Fibroblast of mammary gland (primary cell): Measurements from ENCODE around the gene KDM2A.

Source experiments
- DNase-seq: peaks from one replicate; pipeline ENCODE4 v3.0.0-alpha.2; 2010; ENCODE audit warnings: low read depth
- H3K4me3 ChIP-seq: 2 replicates; pipeline ENCODE4 v1.5.1; 2011; ENCODE audit warnings: low read depth, mild to moderate bottlenecking, low read length, moderate library complexity; ENCODE audit not compliant: control insufficient read depth
- TF ChIP-seq, protein P1 (sequence below): conservative IDR thresholded peaks from 2 replicates; pipeline ENCODE4 v1.5.1; 2011; ENCODE audit warnings: low read depth, low read length, inconsistent platforms; ENCODE audit not compliant: control insufficient read depth, insufficient read depth

The KDM2A gene

DNA sequence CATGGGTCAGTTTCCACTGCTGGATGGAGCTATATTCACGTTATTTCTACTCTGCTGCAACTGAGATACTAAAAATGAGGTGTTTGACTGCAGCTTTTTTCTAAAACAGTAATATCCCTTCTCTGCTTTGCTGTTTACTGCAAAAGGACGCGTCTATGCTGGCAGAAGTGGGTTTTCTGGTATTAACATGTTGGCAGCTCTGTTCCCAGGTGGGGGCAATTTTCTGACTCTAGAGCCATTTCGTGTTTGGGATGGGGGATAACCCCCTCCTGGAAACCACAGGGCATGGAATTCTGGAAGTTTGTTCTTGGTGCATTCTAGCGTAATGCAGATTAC is 152.1 kb downstream of the KDM2A start:
- TF ChIP-seq, protein P1, sequence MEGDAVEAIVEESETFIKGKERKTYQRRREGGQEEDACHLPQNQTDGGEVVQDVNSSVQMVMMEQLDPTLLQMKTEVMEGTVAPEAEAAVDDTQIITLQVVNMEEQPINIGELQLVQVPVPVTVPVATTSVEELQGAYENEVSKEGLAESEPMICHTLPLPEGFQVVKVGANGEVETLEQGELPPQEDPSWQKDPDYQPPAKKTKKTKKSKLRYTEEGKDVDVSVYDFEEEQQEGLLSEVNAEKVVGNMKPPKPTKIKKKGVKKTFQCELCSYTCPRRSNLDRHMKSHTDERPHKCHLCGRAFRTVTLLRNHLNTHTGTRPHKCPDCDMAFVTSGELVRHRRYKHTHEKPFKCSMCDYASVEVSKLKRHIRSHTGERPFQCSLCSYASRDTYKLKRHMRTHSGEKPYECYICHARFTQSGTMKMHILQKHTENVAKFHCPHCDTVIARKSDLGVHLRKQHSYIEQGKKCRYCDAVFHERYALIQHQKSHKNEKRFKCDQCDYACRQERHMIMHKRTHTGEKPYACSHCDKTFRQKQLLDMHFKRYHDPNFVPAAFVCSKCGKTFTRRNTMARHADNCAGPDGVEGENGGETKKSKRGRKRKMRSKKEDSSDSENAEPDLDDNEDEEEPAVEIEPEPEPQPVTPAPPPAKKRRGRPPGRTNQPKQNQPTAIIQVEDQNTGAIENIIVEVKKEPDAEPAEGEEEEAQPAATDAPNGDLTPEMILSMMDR: no peak
- no peak for DNase-seq
- H3K4me3 ChIP-seq: no peak overlapping the region

DNA sequence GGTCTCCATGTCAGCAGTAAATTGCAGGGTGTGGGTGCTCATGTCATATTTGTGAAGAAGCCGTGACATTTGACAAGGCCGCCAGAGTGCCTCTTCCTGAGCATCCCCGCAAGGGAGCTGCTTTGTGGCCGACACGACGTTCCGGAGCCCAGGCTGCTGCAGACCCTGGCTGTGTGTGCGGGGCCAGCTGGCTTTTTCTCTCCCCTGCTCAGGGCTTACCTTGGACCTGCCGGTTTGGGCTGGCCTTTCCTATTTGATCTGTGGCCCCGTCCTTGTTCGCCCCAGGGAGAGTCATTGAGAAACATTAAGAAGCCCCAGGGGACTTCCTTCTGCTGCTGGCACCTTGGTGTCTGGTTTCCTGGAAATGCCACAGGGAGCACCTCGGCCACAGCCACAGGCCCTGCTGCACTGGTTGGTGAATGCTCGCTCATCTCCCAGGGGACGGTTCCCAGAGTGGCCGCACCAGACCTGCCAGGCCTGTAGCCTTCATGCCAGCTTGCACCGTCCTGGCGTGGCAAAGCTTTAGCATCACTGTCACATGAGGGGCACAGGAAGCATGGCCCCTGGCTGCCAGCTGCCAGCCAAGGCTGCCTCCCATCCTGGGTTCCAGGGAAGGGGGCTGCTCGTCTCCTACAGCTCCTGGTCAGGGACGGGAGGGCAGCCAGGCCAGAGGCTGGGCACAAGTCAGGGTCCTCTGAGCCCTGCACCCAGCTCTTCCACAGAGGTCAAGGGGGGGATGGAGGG is 152.7 kb downstream of the KDM2A start:
- H3K4me3 ChIP-seq: no peak overlapping the region
- TF ChIP-seq, protein P1: no peak
- no peak for DNase-seq

DNA sequence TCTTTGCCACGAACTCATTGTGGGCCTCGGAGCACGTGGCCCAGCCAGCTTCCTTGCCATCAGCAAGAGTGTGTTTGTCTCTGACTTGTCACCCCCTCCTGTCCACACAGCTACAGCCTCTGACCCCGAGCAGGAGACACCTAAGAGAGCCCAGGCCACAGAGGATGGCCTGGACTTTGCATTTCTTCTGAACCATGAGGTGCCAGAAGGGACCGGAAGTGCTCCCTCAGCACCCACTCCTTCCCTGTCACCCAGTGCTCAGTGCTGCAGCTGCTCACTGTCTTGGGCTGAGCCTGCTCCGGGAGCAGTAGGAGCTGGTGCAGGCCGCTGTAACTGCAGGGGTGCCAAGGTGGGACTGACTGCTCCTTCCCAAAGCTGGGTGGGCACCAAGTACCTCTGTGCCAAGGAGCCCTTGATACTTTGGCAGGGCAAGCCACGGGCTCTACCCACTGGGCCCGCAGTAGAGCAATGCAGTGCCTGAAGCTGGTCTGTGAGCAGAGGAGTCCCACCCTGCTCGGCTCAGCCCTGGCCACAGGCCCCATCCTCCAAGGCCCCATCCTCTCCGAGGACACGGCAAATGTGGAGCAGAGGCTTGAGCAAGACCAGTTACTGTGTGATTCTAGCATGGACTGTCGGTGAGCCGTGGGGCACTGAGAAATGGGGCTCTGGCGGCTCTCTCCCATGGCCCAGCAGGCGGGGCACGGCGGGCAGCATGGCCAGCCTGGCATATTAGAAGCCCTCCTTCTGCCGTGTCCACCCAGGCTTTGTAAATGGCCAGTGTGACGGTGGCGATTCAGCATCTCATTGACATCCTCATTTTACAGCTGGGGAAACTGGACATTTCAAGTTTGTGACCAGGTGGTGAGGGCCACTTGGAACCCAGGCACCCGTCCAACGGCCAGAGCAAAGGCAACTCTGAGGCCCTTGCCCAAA is 153.5 kb downstream of the KDM2A start:
- no peak for DNase-seq
- TF ChIP-seq, protein P1: no peak
- no peak overlapping the region for H3K4me3 ChIP-seq

DNA sequence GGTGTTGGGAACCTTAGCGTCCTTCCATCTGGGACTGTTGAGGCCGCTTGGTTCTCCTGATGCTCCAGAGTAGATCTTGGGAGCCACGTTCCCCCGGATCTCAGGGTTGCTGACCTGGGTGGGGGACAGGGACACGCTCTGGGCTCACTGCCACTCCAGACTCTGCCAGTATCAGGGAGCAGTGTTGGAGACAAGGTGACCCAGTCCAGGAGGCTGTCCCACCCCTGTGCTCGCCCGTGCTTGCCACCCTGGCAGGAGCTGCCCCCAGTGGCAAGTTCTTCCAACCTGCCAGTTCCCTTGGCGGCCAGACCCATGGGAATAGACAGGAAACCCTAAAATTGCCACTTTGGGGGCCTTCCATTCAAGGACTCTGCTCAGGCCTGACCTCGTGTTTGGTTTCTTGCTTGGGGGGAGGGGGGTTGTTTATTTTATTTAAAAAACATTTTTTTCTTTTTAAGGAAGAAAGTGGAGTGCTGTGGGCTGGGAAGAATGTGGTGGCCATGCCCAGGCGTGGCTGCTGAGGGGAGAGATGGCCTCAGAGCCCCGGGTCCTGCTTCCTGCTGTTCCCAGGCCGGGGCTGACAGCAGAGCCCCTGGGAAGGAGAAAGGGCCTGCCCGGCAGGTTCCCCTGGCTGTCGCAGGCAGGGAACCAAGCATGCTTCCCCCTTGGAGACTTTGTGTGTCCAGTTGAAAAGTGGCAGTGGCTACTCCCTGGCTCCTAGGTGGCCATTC is 154.4 kb downstream of the KDM2A start:
- H3K4me3 ChIP-seq: no peak overlapping the region
- TF ChIP-seq, protein P1: no peak
- no peak for DNase-seq

DNA sequence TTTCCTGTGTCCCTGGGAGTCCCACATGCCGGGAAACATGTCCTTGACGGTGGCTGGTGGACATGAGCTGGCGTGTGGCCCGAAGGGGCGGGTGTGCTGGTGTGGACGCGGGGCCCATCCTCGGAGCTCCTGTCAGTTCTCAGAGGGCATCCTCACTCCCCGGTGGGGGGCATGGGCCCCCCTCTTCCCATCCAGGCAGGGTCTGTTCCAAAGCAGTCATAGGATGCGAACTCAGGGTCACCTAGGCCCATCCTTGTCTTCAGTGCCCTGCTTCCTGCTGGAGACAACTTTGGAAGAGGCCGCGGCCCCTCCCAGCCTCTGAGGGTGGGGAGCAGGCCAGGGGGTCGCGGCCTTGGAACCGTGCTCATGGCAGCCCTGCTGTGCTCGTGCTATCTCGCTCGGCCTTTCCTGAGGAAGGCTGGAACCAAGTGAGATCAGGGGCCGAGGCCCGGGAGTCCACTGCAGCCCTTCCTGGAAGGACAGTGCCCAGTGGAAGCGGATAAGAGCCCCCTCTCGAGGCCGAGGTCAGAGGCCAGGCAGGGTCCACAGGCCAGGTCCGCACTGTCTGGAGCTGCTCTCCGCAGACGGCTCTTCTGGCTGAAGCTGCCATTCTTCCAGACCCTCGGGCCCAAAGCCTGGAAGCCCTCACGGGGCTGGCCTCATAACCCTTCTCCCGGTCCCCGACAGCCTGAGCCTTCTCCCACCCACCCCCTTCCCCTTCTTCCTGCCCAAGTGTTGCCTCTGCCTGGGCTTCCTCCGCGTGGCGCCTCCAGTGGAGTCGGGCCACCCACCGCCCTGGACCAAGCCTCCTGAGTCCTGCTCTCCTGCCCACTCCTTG is 155.9 kb downstream of the KDM2A start:
- no peak for DNase-seq
- no peak overlapping the region for H3K4me3 ChIP-seq

More for the DNA sequence above, 155.9 kb downstream of the KDM2A start:
- TF ChIP-seq, protein P1: no peak
